Tibial nerve (tissue), 3 donors: ENCODE data around the gene INPP5A.

Experiments used
- CTCF ChIP-seq, 5 experiments: fragments of 200-600 bp in 3 of 5; fragments of 450-650 bp in 2 of 5; sonication (generic) in 3 of 5; IDR thresholded peaks; one replicate each; pipeline ENCODE4 v1.5.1; 2016 to 2019; ENCODE audit warnings: antibody characterized with exemption in 5 of 5, mild to moderate bottlenecking in 3 of 5, moderate library complexity in 2 of 5
- POLR2A ChIP-seq, 2 donors: fragments of 450-650 bp; IDR thresholded peaks; one replicate each; pipeline ENCODE4 v1.6.1; 2017; ENCODE audit warnings: antibody characterized with exemption in 2 of 2, mild to moderate bottlenecking in 2 of 2, moderate library complexity in 2 of 2

GRCh38 chr10:132715776-132716680 lies 178.4 kb downstream of the INPP5A start:
- TF ChIP-seq POLR2A (IDR thresholded peaks at IDR 0.05) (no peak), CTCF (IDR thresholded peaks at IDR 0.05) (no peak)
